ENCODE data around the gene SLC9B2.

The SLC9B2 gene

GRCh38 chr4:103098756-103099440 is 22.3 kb upstream of the SLC9B2 start:
- Histone ChIP-seq H3K27ac (ENCODE audit: low read length) (peak overlapping the region; percentile 76), H3K27me3 (ENCODE audit: insufficient read depth, low read length, poor library complexity) (no peaks in the 10 kb centered on the region), H3K9ac (ENCODE audit: low read depth, low read length) (peak overlapping the region; percentile 64), H3K79me2 (ENCODE audit: insufficient read depth, low read length) (peaks cover 22% of the 10 kb centered on the region), H3K4me1 (ENCODE audit: insufficient read depth, low read length) (peaks cover 24% of the 10 kb centered on the region), H4K20me1 (ENCODE audit: insufficient read depth, low read length) (no peaks in the 10 kb centered on the region), H3K4me2 (ENCODE audit: insufficient read depth, low read length) (peak overlapping the region; percentile 88), H3K4me3 (ENCODE audit: low read depth in 1 of 2, low read length in 2 of 2) (peak overlapping the region; percentile 39 to 63; a peak in 3 of 4 replicates), H2AFZ (ENCODE audit: low read depth, low read length) (peak overlapping the region; percentile 79), H3K9me3 (ENCODE audit: insufficient read depth, low read length, severe bottlenecking) (no peaks in the 10 kb centered on the region), H3K36me3 (ENCODE audit: insufficient read depth, low read length) (peaks cover 3% of the 10 kb centered on the region; the same call in 1 of the 2 replicates)
- ATAC-seq (ENCODE audit: insufficient read depth, low read depth) (no peak; the same call in 2 of the 3 replicates), DNase-seq (no peak)
- TF ChIP-seq CTCF (IDR thresholded peaks at IDR 0.05; ENCODE audit: borderline replicate concordance, extremely low read depth, low read length, poor library complexity, severe bottlenecking) (no peak), EZH2 (IDR thresholded peaks at IDR 0.05; ENCODE audit: borderline replicate concordance, low read depth, low read length, severe bottlenecking) (no peak)

- ATAC-seq (ENCODE audit: insufficient read depth, low read depth) = no peak
- H3K79me2 ChIP-seq (ENCODE audit: insufficient read depth, low read length) = peaks cover 22% of the 10 kb centered on the region
- peak overlapping the region; percentile 64; the same call in 1 of the 2 replicates for H3K9ac ChIP-seq (ENCODE audit: low read depth, low read length)
- H3K27ac ChIP-seq (ENCODE audit: low read length) = peak overlapping the region; percentile 76
- no peaks in the 10 kb centered on the region for H3K9me3 ChIP-seq (ENCODE audit: insufficient read depth, low read length, severe bottlenecking)
- H3K4me1 ChIP-seq (ENCODE audit: insufficient read depth, low read length) = peaks cover 24% of the 10 kb centered on the region
- H2AFZ ChIP-seq (ENCODE audit: low read depth, low read length) = no peak overlapping the region
- no peaks in the 10 kb centered on the region for H4K20me1 ChIP-seq (ENCODE audit: insufficient read depth, low read length)
- TF ChIP-seq EZH2 (IDR thresholded peaks at IDR 0.05; ENCODE audit: borderline replicate concordance, low read depth, low read length, severe bottlenecking) (no peak), CTCF (IDR thresholded peaks at IDR 0.05; ENCODE audit: borderline replicate concordance, extremely low read depth, low read length, poor library complexity, severe bottlenecking) (no peak)
- DNase-seq = no peak
- H3K4me3 ChIP-seq (ENCODE audit: low read depth in 1 of 2, low read length in 2 of 2) = peak overlapping the region in 1 of 2 experiments; percentile 63; a peak in 2 of 4 replicates
- H3K36me3 ChIP-seq (ENCODE audit: insufficient read depth, low read length) = peaks cover 5% of the 10 kb centered on the region; the same call in 1 of the 2 replicates
- H3K4me2 ChIP-seq (ENCODE audit: insufficient read depth, low read length) = peak overlapping the region; percentile 88
- H3K27me3 ChIP-seq (ENCODE audit: insufficient read depth, low read length, poor library complexity) = no peaks in the 10 kb centered on the region
These were observed 21.8 kb upstream of the SLC9B2 start for GRCh38 chr4:103098341-103098740.

GRCh38 chr4:103097112-103097511 is 20.6 kb upstream of the SLC9B2 start:
- Histone ChIP-seq H3K36me3 (ENCODE audit: insufficient read depth, low read length) (peaks cover 9% of the 10 kb centered on the region; the same call in 1 of the 2 replicates), H4K20me1 (ENCODE audit: insufficient read depth, low read length) (no peaks in the 10 kb centered on the region), H3K9me3 (ENCODE audit: insufficient read depth, low read length, severe bottlenecking) (no peaks in the 10 kb centered on the region), H3K27me3 (ENCODE audit: insufficient read depth, low read length, poor library complexity) (no peaks in the 10 kb centered on the region), H3K9ac (ENCODE audit: low read depth, low read length) (no peak overlapping the region), H2AFZ (ENCODE audit: low read depth, low read length) (no peak overlapping the region), H3K27ac (ENCODE audit: low read length) (no peak overlapping the region), H3K79me2 (ENCODE audit: insufficient read depth, low read length) (peaks cover 22% of the 10 kb centered on the region), H3K4me1 (ENCODE audit: insufficient read depth, low read length) (peaks cover 36% of the 10 kb centered on the region), H3K4me3 (ENCODE audit: low read depth in 1 of 2, low read length in 2 of 2) (no peak overlapping the region), H3K4me2 (ENCODE audit: insufficient read depth, low read length) (no peak overlapping the region)
- TF ChIP-seq CTCF (IDR thresholded peaks at IDR 0.05; ENCODE audit: borderline replicate concordance, extremely low read depth, low read length, poor library complexity, severe bottlenecking) (no peak), EZH2 (IDR thresholded peaks at IDR 0.05; ENCODE audit: borderline replicate concordance, low read depth, low read length, severe bottlenecking) (no peak)
- ATAC-seq (ENCODE audit: insufficient read depth, low read depth) (no peak), DNase-seq (no peak)

All from DND-41 (cell line).